HCT116 (cell line): Measurements from ENCODE around the gene MBD3L2. TPM values are rescaled to one million over a fixed set of nuclear protein-coding genes. Genes with fewer than 3 reads are reported as not detected.

Experiments used
- ATAC-seq: fragments of 200-7000 bp; cut with Tn5 transposase; 2 replicates; pipeline ENCODE4 v1.9.1; 2020; ENCODE audit warnings: mild to moderate bottlenecking, moderate library complexity
- BruUV-seq: library from RNA; stranded (reverse); fragments of 400-500 nt; replicated peaks from 2 replicates; lab custom pipeline; 2021; lab: Mats Ljungman, UMichigan
- CTCF ChIA-PET: fragments of 300-600 bp; sonication (Branson Sonifier 250); formaldehyde crosslinking; loops from one replicate; lab custom pipeline; 2021; ENCODE audit warnings: antibody characterized with exemption; lab: Charles Lee
- POLR2A ChIA-PET: fragments of 300-600, 350-600 bp; sonication (Branson Sonifier 250); formaldehyde crosslinking; loops from one replicate; lab custom pipeline; 2021; ENCODE audit warnings: antibody characterized with exemption; lab: Charles Lee
- RAD21 ChIA-PET, 2 experiments: fragments of 300-600 bp; sonication (Branson Sonifier 250); formaldehyde crosslinking; loops; one replicate each; lab custom pipeline; 2023; ENCODE audit warnings: low total read pairs in 2 of 2; ENCODE audit not compliant: uncharacterized antibody in 2 of 2, unreplicated experiment in 2 of 2, low non-redundant PET in 1 of 2; lab: Charles Lee
- DNase-seq: peaks from one replicate; pipeline ENCODE4 v3.0.0-alpha.2; 2010; ENCODE audit warnings: low read depth, low spot score
- H2AFZ ChIP-seq: fragments of 200-600 bp; shearing (Covaris generic), sonication (generic); 2 replicates; pipeline ENCODE4 v1.6.1; 2017; ENCODE audit warnings: low read depth, mixed run types, mixed read lengths, antibody characterized with exemption, low read length; ENCODE audit not compliant: poor library complexity, severe bottlenecking
- H3K27ac ChIP-seq: 2 replicates; pipeline ENCODE4 v1.5.1; 2012; ENCODE audit warnings: low read depth, low read length
- H3K27me3 ChIP-seq: fragments of 200-600 bp; sonication (generic); 2 replicates; pipeline ENCODE4 v1.6.1; 2016; ENCODE audit warnings: mixed run types, low read length, mixed read lengths; ENCODE audit not compliant: insufficient read depth
- H3K36me3 ChIP-seq, 2 experiments: fragments of 200-500 bp in 1 of 2; fragments of 200-600 bp in 1 of 2; sonication (Bioruptor generic) in 1 of 2; sonication (generic) in 1 of 2; 2 replicates each; pipeline versions ENCODE4 v1.5.1 to v1.6.1; 2014 to 2016; ENCODE audit warnings: low read length in 2 of 2, inconsistent platforms in 1 of 2, mixed read lengths in 1 of 2, mixed run types in 1 of 2; ENCODE audit not compliant: insufficient read depth in 2 of 2, control insufficient read depth in 1 of 2
- H3K4me1 ChIP-seq, 2 experiments: fragments of 200-600 bp in 1 of 2; sonication (generic) in 1 of 2; 2 replicates each; pipeline versions ENCODE4 v1.5.1 to v1.6.1; 2012 to 2017; ENCODE audit warnings: low read length in 2 of 2, inconsistent platforms in 1 of 2, mild to moderate bottlenecking in 1 of 2, mixed read lengths in 1 of 2, mixed run types in 1 of 2, moderate library complexity in 1 of 2; ENCODE audit not compliant: insufficient read depth in 2 of 2, control insufficient read depth in 1 of 2
- H3K4me2 ChIP-seq: fragments of 200-600 bp; sonication (generic); 2 replicates; pipeline ENCODE4 v1.6.1; 2017; ENCODE audit warnings: mixed run types, low read length, mixed read lengths
- H3K4me3 ChIP-seq, 2 experiments: fragments of 200-600 bp in 1 of 2; sonication (generic) in 1 of 2; replicated peaks in 1 of 2; 2 replicates each; pipeline ENCODE4 v1.5.1; 2011 to 2016; ENCODE audit warnings: low read length in 2 of 2, control low read depth in 1 of 2, low read depth in 1 of 2, mild to moderate bottlenecking in 1 of 2, mixed read lengths in 1 of 2, mixed run types in 1 of 2
- H3K79me2 ChIP-seq: fragments of 200-600 bp; sonication (generic); 2 replicates; pipeline ENCODE4 v1.6.1; 2017; ENCODE audit warnings: mild to moderate bottlenecking, mixed run types, low read length, moderate library complexity, mixed read lengths; ENCODE audit not compliant: insufficient read depth
- H3K9ac ChIP-seq: fragments of 200-600 bp; sonication (generic); 2 replicates; pipeline ENCODE4 v1.6.1; 2016; ENCODE audit warnings: low read length, mixed read lengths
- H3K9me2 ChIP-seq: fragments of 200-600 bp; sonication (generic), shearing (Covaris generic); 2 replicates; pipeline ENCODE4 v1.6.1; 2017; ENCODE audit warnings: mixed run types, mild to moderate bottlenecking, moderate library complexity; ENCODE audit not compliant: insufficient read depth
- H3K9me3 ChIP-seq, 2 experiments: fragments of 200-500 bp in 1 of 2; fragments of 200-600 bp in 1 of 2; sonication (Bioruptor generic) in 1 of 2; sonication (generic) in 1 of 2; 2 replicates each; pipeline ENCODE4 v1.6.1; 2014 to 2017; ENCODE audit warnings: low read length in 2 of 2, mixed read lengths in 2 of 2, inconsistent platforms in 1 of 2, low read depth in 1 of 2, mild to moderate bottlenecking in 1 of 2, mixed run types in 1 of 2, moderate library complexity in 1 of 2; ENCODE audit not compliant: control insufficient read depth in 1 of 2, insufficient read depth in 1 of 2
- H4K20me1 ChIP-seq: fragments of 200-600 bp; sonication (generic), shearing (Covaris generic); 2 replicates; pipeline ENCODE4 v1.6.1; 2017; ENCODE audit warnings: mixed run types, mild to moderate bottlenecking, moderate library complexity; ENCODE audit not compliant: insufficient read depth
- ATF3 ChIP-seq: IDR thresholded peaks from 2 replicates; pipeline ENCODE4 v1.6.1; 2012
- CBX3 ChIP-seq: IDR thresholded peaks from 2 replicates; pipeline ENCODE4 v1.6.1; 2012; ENCODE audit warnings: low read depth
- EGR1 ChIP-seq: IDR thresholded peaks from 2 replicates; pipeline ENCODE4 v1.6.1; 2012; ENCODE audit warnings: low read depth
- ELF1 ChIP-seq: IDR thresholded peaks from 2 replicates; pipeline ENCODE4 v1.6.1; 2012; ENCODE audit warnings: low read depth, borderline replicate concordance
- EZH2 ChIP-seq: fragments of 200-600 bp; sonication (generic); IDR thresholded peaks from 2 replicates; pipeline ENCODE4 v1.6.1; 2017; ENCODE audit warnings: antibody characterized with exemption, mixed run types
- EZH2phosphoT487 ChIP-seq: fragments of 200-600 bp; IDR thresholded peaks from 2 replicates; pipeline ENCODE4 v1.6.1; 2018; ENCODE audit warnings: antibody characterized with exemption, borderline replicate concordance
- JUND ChIP-seq: IDR thresholded peaks from 2 replicates; pipeline ENCODE4 v1.6.1; 2012
- MAX ChIP-seq: IDR thresholded peaks from 2 replicates; pipeline ENCODE4 v1.6.1; 2012
- POLR2A ChIP-seq: IDR thresholded peaks from 2 replicates; pipeline ENCODE4 v1.7.0; 2011; ENCODE audit warnings: borderline replicate concordance; ENCODE audit not compliant: insufficient read depth, insufficient read length; ENCODE audit errors: extremely low read depth
- POLR2AphosphoS5 ChIP-seq: IDR thresholded peaks from 2 replicates; pipeline ENCODE4 v1.6.1; 2011; ENCODE audit warnings: mild to moderate bottlenecking, low read depth, low read length, moderate library complexity
- RAD21 ChIP-seq: IDR thresholded peaks from 2 replicates; pipeline ENCODE4 v1.6.1; 2012; ENCODE audit warnings: low read depth, mild to moderate bottlenecking
- REST ChIP-seq: IDR thresholded peaks from 2 replicates; pipeline ENCODE4 v1.6.1; 2012; ENCODE audit warnings: low read depth
- SIN3A ChIP-seq: IDR thresholded peaks from 2 replicates; pipeline ENCODE4 v1.6.1; 2012; ENCODE audit warnings: low read depth
- SP1 ChIP-seq: IDR thresholded peaks from 2 replicates; pipeline ENCODE4 v1.6.1; 2012; ENCODE audit warnings: low read depth
- SRF ChIP-seq: IDR thresholded peaks from 2 replicates; pipeline ENCODE4 v1.6.1; 2012; ENCODE audit warnings: low read depth
- TCF7L2 ChIP-seq: IDR thresholded peaks from 2 replicates; pipeline ENCODE4 v1.7.0; 2011; ENCODE audit warnings: borderline replicate concordance, inconsistent platforms; ENCODE audit not compliant: insufficient read depth, insufficient read length; ENCODE audit errors: extremely low read depth
- YY1 ChIP-seq: IDR thresholded peaks from 2 replicates; pipeline ENCODE4 v1.6.1; 2011; ENCODE audit warnings: low read length, low read depth, moderate library complexity, mild to moderate bottlenecking; ENCODE audit not compliant: insufficient replicate concordance; ENCODE audit errors: extremely low read depth
- ZBTB33 ChIP-seq: IDR thresholded peaks from 2 replicates; pipeline ENCODE4 v1.6.1; 2011; ENCODE audit warnings: mild to moderate bottlenecking, low read length, moderate library complexity; ENCODE audit not compliant: insufficient replicate concordance; ENCODE audit errors: extremely low read depth
- ZFX ChIP-seq: fragments of 450-650 bp; IDR thresholded peaks from 2 replicates; pipeline ENCODE4 v1.6.1; 2017
- ZNF274 ChIP-seq: fragments of 200-500 bp; sonication (Bioruptor generic); IDR thresholded peaks from 2 replicates; pipeline ENCODE4 v1.6.1; 2014; ENCODE audit warnings: mild to moderate bottlenecking, low read depth, low read length, inconsistent platforms
- intact Hi-C: fragments of 100-400 bp; cut with micrococcal nuclease; formaldehyde crosslinking; loops from 2 replicates; pipeline ENCODE4 v1.10.0; 2022
- total RNA-seq: library from RNA; stranded (reverse); gene quantifications from one replicate; pipeline ENCODE4 v1.2.1, GENCODE V29; 2021; ENCODE audit not compliant: unreplicated experiment

The MBD3L2 gene
- total RNA-seq, 1 experiment from 2014 or later = not detected

GRCh38 chr19:7007859-7008258, 41.3 kb upstream of the MBD3L2 start:
- no peaks in the 10 kb centered on the region for H3K27me3 ChIP-seq

More at GRCh38 chr19:7007859-7008258, 41.3 kb upstream of the MBD3L2 start:
- Histone ChIP-seq H3K9me2 (no peaks in the 10 kb centered on the region), H3K4me1 (no peaks in the 10 kb centered on the region), H3K36me3 (no peaks in the 10 kb centered on the region), H3K27ac (no peak overlapping the region), H3K4me3 (no peak overlapping the region), H2AFZ (no peak overlapping the region), H3K79me2 (no peaks in the 10 kb centered on the region), H3K9me3 (no peaks in the 10 kb centered on the region), H3K4me2 (no peak overlapping the region), H3K9ac (no peak overlapping the region), H4K20me1 (no peaks in the 10 kb centered on the region)
- no peak for ATAC-seq
- no peak for DNase-seq
- ChIA-PET POLR2A (no interaction called here), RAD21 (no interaction called here), CTCF (no interaction called here)
- BruUV-seq = no TSS peak
- TF ChIP-seq SRF = no peak
- no peak for TF ChIP-seq REST
- TF ChIP-seq MAX = no peak
- TF ChIP-seq ATF3 = no peak
- no peak for TF ChIP-seq EZH2phosphoT487
- TF ChIP-seq SIN3A = no peak
- no peak for TF ChIP-seq EZH2
- TF ChIP-seq ZNF274 = no peak
- no peak for TF ChIP-seq ELF1
- TF ChIP-seq YY1 = no peak
- TF ChIP-seq POLR2AphosphoS5 = no peak
- no peak for TF ChIP-seq ZFX
- no peak for TF ChIP-seq JUND
- TF ChIP-seq CBX3 = no peak
- no peak for TF ChIP-seq SP1
- TF ChIP-seq POLR2A = no peak
- no peak for TF ChIP-seq TCF7L2
- TF ChIP-seq ZBTB33 = no peak
- TF ChIP-seq RAD21 = no peak
- TF ChIP-seq EGR1 = no peak
- intact Hi-C loops = no loop called here
